Iris pigment epithelial cell (primary cell): Measurements from ENCODE around the gene PAQR7.
"Not testable (repeated sequence)": the region's sequence is repeated elsewhere in the genome, so short reads cannot be mapped to it uniquely, and the experiment has no call there.

ENCODE experiments used
- DNase-seq: peaks from one replicate; pipeline ENCODE4 v3.0.0-alpha.2; 2011; ENCODE audit warnings: low read depth

The PAQR7 gene

DNA sequence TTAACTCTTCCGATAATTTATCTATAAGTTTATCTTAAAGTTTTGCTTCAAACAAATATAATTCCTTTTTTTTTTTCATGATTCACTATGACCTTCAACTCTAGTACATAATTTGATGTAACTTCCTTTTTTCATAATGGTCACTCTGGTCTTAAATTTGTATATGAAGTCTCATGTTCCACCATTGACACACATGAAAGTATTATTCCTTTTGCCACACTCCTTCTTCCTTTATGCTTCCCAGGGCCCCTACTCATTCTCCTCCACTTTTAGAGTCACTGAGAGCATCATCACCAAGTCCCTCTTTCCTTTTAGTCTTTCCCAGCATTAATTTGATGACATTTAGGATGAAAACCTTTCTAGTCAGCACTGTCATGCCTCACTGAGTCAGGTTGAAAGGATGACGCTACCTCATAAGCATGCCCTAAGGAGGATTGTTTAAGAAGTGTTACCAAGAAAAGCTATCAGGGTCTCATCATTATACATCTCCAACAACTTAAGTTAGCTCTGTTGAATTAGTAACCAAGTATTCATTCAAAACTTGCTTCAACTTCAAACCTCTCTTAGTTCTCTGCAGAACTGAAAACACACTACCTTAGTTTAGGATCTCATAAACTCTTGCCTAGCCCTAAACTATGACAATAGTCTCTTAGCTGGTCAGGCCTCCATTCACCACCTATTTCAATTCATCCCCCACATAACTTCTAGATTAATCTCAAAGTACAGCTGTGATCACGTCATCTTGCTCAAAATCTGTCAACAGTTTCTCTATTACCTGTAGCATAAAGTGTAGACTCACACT lies 30.8 kb downstream of the PAQR7 start:
- no peak for DNase-seq

DNA sequence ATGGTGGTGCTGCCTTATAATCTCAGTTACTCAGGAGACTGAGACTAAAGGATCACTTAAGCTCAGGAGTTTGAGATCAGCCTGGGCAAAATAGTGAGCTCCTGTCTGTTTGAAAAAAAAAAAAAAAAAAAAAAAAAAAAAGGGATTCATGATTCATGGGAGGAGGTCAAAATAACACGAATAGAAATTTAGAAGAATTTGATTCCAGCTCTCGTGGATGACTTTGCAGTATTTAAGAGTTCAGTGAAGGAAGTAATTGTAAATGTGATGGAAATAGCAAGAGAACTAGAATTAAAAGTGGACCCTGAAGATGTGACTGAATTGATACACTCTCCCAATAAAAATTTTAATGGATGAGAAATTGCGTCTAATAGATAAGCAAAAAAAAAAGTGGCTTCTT lies 32.0 kb downstream of the PAQR7 start:
- DNase-seq: no peak

DNA sequence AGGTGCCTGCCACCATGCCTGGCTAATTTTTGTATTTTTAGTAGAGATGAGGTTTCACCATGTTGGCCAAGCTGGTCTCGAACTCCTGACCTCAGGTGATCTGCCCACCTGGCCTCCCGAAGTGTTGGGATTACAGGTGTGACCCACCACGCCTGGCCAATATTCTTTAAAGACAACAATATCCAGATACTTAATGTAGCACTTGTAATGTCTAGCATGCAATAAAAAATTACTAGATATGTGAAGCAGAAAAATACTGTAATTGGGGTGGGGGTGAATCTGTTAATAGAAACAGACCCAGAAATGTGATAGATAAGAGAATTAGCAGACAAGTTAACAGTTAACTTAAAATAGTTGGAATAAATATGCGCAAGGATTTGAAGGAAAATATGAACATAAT lies 35.7 kb downstream of the PAQR7 start:
- not testable (repeated sequence) for DNase-seq

DNA sequence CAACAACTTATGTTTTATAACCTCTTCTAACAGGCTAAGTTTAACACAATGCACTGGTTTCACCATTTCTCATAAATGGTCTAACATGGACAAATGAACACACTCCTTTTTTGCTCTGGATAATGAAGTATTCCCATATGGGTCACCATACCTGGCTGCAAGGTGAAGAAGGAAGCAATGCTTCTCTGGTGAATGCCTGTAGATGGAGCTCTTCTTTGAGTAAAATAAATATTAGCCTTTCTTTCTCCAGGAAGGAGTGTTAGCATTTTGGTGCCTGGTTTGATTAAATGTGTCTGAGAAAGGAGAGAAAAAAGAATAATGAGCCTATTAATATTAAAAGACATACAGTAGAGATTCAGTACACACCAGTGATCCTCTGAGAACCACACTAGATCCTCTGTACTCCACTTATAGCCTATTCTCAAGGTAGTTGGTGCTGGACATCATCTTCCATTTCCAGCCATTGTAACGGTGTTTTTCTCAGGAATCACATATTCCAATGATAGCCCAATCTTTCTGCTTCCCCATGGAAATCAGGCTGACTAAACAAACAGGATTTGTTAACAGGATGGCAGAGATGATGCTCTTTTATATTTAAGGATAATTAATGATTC lies 38.1 kb downstream of the PAQR7 start:
- DNase-seq: no peak

DNA sequence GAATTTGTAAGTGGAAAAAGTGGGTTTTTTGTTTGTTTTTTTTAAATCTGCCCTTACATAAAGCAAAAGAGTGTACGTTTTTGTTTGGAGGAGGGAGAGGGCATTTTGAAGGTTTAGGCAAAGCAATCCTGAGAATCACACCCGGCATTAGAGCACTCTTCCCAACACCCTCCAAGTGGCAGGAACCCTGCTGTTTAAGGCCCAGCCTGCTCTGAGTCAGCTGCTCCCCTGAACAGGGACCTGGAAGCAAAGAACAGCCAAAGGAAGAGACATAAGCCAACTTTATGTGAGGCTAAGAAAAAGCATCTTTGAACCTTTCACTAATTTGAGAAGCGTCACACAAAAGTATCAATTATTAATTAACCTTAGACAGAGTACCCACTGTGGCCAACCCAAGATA lies 38.8 kb downstream of the PAQR7 start:
- DNase-seq: no peak

DNA sequence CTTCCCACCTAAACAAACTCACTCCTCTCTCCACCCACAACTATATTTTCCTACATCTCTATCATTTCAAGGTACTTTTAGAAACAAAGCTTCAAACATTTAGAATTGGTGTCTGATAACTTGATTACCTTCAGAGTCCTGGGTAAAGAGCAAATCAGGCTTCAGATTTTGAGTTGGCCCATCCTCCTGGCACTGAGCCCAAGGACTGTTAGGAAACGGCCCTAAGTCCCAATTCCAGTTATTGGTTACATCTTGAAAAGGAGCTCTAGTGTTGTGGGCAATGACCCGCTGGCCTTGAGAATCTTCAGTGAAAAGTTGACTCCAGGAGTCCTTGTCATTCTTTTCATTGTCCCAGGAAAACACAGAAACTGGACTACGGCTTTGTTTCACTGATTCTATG lies 40.6 kb downstream of the PAQR7 start:
- DNase-seq: peak; percentile 28

DNA sequence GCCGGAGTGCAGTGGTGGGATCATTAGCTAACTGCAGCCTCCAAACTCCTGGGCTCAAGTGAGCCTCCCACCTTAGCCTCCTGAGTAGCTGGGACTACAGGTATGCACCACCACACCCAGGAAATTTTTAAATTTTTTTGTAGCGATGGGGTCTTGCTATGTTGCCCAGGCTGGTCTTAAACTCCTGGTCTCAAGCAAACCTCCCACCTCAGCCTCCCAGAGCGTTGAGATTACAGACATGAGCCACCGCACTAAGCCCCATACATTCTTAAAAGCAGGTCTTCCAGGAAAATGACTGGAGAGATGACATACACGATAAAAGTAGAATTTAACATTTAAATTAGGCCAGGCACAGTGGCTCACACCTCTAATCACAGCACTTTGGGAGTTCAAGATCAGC lies 42.4 kb downstream of the PAQR7 start:
- no peak for DNase-seq

DNA sequence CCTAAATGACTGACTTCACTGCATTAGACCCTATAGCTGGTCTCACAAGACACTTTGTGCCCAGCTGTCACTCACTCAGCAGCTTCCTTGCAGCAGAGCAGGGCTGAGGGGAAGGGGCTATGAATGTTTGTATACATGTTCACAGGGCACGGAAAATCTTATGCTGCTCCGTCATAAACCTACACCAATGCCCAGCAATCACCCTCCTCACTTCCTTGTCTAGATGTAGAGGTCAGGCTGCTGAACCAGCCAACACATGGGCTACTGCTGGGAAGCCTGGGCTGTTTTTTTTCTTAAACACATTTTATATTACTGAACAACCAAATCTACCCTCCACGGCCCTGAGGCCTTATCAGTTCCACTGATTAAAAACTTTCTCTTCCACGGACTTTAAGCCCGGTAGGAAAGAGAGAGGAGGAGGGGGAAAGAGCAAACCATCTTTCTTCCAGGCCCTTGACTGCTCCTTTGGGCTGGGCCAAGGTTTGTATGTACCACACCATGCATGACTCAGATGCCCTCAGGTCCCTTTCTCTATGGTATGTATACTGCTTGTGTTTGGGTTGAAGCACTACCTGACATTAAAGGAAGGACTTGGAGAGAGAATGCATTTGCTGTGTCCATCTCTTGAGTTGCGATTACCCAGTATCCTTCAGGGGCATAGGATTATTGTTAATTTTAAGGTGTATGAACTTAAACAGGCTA lies 43.0 kb downstream of the PAQR7 start:
- DNase-seq: no peak

DNA sequence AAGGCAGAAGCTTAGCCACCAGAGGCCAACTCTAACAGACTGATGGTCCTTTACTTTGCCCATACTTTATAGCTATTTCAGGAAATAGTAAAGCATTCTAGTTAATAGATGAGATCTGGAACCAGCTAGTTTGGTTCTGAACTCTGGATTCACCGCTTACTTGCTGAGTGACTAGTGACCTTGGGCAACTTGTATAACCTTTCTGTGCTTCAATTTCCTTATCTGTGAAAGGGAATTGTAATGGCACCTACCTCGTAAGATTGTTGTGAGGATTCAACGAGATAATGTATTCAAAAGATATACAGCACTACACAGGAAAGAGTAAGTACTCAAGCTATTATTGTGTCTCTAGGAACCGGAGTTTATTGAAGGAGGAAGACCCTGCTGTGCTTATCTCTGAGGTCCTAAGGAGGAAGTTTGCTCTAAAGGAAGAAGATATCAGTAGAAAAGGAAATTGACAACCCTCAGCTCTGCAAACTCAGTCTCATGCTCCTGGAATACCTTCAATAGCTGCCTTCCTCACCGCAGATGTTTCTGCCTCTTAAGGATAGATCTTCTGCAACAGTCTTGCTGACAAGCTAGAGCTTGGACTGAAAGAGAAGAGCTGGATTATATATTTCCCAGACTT lies 43.8 kb downstream of the PAQR7 start:
- DNase-seq: no peak

DNA sequence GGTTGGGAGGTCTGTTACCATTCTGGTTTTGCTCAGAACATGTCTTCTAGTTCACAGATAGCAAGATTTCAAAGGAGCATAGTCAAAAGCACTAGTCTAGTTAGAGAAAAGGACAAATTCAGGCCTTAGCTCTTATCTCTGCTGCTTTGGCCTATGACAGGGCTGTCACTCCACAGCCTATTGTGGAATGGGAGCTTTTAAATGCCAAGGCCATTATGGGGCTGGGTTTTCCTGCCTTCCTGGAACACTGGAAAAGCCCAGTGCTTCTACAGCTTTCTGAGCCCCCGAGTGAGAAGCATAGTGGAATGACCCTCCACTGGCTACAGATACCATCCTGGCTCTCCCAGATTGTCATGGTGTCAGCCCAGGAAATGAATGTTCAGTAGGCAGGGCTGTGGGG lies 46.5 kb downstream of the PAQR7 start:
- DNase-seq: no peak

DNA sequence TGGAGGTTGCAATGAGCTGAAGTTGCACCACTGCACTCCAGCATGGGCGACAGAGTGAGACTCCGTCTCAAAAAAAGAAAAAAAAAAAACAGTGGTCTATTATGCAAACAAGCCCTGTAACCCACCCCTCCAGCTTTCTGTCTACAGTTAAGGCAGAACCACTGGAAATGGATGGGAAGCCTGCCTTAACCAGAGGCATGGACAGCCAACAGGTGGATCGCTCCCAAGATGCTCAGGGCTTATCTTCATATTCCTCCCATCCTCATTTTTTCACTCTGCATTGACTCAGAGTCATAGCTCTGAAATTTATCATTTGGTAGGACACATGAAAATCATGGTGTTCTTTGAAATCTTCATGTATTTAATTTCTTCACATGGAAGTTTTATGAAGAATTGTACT lies 47.0 kb downstream of the PAQR7 start:
- DNase-seq: no peak

DNA sequence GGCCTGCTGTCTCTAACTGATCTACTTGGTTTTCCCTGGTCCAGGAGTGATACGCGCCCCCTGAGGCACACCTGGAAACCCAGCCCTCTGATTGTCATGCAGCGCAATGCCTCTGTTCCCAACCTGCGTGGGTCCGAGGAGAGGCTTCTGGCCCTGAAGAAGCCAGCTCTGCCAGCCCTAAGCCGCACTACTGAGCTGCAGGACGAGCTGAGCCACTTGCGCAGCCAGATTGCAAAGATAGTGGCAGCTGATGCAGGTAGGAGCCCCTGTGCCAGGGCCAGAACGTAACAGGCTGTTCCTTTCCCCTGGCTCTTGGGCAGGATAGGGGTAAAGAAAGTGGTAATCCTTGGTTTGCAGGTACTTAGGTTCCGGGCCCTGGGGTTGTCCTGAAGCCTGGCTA lies 48.9 kb downstream of the PAQR7 start:
- no peak for DNase-seq

DNA sequence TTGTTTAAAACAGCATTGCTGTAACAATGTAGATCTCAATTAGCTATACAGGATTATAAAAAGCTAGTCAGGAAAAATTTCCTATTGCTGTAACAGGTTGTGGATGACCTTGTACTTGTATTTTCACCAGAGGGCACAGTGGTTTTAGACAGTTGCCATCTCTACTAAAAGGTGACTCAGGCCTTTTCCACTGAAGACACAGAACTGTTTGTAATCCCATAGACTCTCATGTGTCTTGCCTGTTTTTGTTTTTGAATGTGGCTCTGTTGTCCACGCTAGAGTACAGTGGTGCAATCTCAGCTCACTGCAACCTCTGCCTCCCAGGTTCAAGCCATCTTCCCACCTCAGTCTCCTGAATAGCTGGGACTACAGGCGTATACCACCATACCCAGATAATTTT lies 49.9 kb downstream of the PAQR7 start:
- DNase-seq: no peak

DNA sequence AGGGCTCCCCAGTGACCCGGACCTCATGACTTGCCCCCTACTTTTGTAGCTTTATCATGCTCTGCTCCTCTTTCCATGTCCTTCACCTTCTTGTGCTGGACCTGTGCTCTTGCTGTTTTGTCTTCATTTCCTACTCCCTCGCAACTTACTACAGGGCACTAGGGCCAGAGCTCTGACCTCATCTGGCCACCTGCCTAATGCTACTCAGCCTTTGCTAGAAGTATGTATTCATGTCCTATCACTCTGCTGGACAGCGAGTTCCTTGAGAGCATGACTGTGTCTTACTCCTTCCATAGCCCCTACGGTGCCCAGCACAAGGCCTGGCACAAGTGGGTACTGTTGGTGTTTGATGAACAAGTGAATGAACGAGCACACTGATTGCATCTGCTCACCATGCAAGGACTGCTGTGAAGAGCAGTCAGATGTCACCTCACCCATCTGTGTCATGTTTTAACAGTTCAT lies 53.8 kb downstream of the PAQR7 start:
- peak; percentile 57 for DNase-seq

DNA sequence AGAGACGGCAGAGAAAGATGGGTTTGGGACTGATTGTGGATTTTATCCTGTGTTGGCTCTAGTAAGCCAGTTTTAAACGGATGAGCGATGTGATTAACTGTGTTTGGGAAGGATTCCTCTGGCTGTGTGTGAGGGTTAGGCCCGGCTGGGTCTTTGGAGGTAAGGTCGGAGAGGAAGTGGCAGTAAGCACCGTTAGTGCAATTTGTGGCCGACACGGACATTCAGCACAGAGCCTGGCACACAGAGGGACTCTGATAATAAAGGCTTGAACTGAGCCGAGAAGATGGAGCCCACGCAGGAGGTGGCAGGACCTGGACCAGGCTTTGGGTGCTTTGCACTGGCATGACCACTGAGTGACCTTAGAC lies 54.4 kb downstream of the PAQR7 start:
- DNase-seq: no peak

DNA sequence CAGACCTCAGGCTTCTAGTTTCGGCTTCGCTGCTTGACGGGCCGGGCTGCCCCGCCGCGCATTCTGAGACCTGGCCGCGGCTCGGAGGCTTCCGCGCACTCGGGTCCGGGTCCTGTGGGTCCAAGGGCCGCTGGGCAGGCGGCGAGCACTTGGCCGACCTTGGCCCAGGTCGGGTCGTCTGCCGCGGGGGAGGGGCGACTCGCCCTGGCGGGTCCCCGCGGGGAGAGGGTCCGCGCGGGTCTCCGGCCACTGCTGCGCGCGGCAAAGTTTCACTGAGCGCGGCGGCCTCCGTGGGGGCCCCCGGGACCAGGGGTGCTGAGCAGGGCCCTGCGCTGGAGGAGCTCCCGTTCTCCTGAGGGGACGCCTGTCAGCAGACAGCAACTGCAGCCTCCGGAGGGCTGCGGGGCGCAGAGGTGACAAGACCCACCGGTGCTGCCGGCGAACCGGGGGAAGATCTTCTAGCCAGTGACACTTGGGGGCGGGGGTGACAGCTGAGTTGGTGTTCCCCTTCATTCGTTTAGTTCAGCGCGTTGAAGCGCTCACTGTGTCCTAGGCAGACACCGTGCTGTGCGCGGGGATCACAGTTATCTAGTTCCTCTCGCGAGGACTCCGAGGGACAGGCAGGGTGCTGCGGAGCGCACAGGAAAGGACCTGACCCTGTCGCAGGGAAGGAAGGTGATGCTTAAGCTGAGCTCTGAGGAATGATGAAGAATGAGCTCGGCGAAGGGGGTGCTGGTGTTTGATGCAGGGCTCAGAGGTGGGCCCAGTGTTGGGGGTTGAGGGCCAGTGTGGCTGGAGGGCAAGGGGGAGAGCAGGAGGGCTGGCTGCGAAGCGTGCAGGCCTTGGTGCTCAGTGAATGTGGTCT lies 55.0 kb downstream of the PAQR7 start:
- peak; percentile 76 for DNase-seq

DNA sequence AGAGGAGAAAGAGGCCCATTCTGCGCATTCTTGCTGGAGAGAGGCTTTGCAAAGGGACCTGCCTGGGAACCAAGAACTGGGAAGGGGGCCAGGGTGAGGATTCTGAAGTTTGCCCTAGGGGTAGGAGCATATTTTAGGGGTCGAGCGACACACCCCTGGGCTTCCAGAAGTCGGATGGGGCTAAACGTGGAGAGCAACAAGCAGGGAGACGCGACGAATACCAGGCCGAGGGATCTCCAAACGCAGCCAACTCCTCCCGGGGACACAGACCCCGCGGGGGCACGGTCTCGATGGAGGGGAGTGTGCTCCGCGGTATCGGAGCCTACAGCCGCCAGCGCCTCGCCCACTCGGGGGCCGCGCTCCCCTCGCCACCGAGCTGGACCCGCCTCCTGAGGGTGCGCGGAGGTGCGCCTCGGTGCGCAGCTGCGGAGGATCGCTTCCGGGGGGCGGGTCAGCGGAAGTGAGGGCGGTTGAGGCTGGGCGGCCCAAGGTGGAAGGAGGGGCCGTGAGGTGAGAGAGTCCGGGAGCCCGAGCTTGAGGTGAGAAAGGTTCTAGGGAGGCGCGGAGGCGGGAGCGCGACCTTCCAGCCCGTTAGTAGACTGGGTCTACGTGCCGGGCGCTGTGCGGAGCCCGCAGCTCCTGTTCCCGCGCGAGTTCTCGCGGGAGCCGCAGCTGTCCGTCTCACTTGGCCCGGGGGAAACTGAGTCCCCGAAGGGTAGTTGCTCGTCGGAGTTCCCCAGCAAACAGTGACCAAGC lies 55.8 kb downstream of the PAQR7 start, which contains the start of gene MTFR1L:
MTFR1L (plus strand) TSS at position 464 of the 756 bp plus-strand sequence. CDS start 3,151 bp downstream, outside the sequence.
- peak; percentile 75 for DNase-seq

DNA sequence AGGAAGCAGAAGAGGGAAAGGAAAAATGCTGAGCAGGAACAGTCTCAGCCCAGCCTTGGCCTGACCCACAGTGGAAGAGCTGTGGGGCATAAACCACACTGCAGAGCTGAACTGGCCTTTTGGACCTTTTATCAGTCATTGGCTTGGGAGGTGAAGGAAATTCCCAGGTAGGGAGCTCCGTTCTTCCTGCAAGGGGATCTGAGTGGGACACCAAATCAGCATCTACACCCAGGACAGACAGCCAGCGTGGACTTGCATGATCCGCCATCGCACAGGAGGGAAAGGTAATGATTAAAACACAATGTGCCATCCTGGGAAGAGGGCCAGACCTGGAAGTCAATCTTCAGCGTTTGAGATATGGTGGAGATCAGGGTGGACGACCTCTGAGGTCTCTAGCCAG lies 56.9 kb downstream of the PAQR7 start:
- DNase-seq: no peak

DNA sequence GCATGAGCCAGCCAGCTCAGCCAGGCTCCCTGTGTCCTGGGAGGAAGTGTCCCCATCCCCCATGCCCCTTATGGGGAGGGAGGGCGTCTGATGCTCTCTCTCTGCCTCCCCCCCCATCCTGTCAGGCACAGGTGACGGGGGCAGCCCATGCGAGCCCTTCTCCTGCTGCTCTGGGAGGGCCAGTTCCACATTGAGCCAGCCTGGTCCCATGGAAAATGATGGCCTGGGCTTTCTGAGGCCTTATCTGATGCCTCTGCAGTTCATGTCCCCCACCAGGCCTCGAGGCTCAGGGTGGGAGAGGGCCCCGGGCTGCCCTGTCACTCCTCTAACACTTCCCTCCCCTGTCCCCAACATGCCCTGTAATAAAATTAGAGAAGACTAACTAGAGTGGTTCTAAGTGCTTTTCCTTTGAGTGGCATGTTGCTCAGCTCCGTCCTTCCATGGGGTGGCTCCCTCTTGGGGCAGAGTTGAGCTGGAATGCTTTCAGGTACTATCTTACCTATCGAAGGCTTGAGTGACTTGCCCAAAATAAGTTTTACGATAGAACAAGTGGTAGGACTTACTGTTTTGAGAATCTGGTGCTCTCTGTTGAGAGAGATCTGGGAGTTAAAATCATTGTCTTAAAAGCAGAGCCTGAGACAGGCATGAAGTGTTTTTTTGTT lies 57.5 kb downstream of the PAQR7 start:
- DNase-seq: no peak

DNA sequence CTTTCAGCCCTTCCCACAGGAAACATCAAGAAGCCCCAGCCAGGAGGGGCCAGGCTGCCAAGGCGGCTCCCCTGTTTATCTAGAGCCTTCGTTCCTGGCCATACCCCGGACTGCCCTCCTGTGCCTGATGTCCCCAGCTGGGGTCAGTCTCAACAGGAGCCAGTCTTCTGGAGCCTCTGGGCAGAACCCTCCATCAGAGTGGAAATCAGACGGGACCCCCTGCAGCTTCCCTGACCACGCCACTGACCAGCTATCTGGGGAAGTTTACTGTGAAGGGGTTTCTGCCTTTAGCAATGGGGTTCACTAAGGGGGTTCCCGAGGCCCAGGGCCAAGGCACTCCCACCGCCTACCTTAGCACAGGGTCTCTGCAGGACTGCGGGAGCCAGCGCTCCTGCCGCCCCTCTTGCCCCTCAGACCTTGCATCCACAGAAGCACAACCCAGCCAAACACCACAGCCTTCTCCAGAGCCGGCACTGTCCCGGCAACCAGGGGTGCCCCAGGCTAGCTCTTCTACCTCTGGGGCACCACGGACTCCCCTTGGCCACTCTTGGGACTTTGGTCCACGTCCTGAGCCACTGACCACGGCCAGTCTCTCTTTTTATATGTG lies 59.3 kb downstream of the PAQR7 start:
- DNase-seq: no peak
